NT2/D1 (cell line): Measurements from ENCODE around the gene ANKRD34A.
A peak's percentile ranks its signal among the peaks of the same experiment; 100 is the strongest.

Source experiments
- DNase-seq: peaks from one replicate; pipeline ENCODE4 v3.0.0-alpha.2; 2011; ENCODE audit warnings: low read depth, low spot score
- H3K27me3 ChIP-seq: 2 replicates; pipeline ENCODE4 v1.6.0; 2011; ENCODE audit warnings: mild to moderate bottlenecking; ENCODE audit not compliant: insufficient read length, insufficient read depth
- H3K36me3 ChIP-seq: 2 replicates; pipeline ENCODE4 v1.6.1; 2011; ENCODE audit warnings: mild to moderate bottlenecking, low read length, mixed read lengths; ENCODE audit not compliant: insufficient read depth, insufficient read length
- H3K4me1 ChIP-seq: 2 replicates; pipeline ENCODE4 v1.5.1; 2011; ENCODE audit not compliant: insufficient read depth, insufficient read length
- H3K4me3 ChIP-seq: 2 replicates; pipeline ENCODE4 v1.5.1; 2011; ENCODE audit warnings: low read depth; ENCODE audit not compliant: insufficient read length
- H3K9ac ChIP-seq: 2 replicates; pipeline ENCODE4 v1.6.0; 2011; ENCODE audit warnings: low read depth; ENCODE audit not compliant: insufficient read length
- H3K9me3 ChIP-seq: 2 replicates; pipeline ENCODE4 v1.5.1; 2011; ENCODE audit warnings: mild to moderate bottlenecking, low read length; ENCODE audit not compliant: insufficient read depth
- SUZ12 ChIP-seq: IDR thresholded peaks from 2 replicates; pipeline ENCODE4 v1.6.1; 2011; ENCODE audit not compliant: insufficient read length, insufficient read depth; ENCODE audit errors: extremely low read depth
- YY1 ChIP-seq: IDR thresholded peaks from 2 replicates; pipeline ENCODE4 v1.6.1; 2011; ENCODE audit not compliant: insufficient read length, insufficient read depth
- ZNF274 ChIP-seq: IDR thresholded peaks from 2 replicates; pipeline ENCODE4 v1.6.1; 2011; ENCODE audit warnings: mild to moderate bottlenecking, low read depth, low read length

Gene ANKRD34A

DNA sequence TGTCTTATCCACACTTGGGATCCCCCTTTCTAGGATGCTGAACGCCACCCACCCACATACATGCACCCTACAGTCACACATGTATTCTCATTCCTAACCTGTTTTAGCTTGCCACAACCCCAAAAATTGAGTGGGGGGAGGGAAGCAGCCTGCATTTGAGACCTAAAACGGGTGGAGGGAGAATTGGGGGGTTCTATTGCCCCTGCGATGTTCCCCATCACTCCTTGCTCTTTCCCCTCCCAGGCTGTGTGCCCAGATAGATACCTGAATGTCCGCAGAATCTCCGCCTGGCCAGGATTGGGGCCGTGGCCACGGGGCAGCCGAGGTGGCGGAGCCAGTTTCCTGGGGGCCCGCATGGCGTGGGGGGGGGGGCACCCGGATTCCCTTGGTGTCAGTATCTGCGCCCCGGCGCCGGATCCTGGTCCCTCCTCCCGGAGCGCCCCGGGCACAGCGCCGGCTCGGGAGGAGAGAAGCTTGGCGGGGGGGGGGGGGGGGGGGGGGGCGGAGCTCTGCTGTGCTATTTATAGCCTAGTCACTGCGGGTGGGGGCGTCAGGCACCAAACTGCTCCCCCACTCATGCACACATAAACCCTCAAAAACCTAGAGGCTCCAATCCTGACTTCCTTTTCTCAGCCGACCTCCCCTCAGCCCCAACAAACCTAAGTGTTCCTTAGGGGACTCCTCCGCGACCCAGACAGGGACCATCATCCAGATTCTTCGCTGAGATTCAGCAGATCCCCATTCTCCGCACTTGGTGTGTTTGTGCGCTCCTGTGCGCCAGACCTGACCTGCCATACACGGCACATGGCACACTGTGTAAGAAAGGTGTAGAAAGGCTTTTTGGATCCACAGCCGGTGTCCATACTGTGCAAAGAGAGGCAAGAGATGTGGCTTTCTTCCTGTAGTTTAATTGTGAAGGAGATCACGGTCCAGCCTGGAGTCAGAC is 1.9 kb downstream of the ANKRD34A start:
- no peak for DNase-seq
- TF ChIP-seq ZNF274 (no peak), SUZ12 (no peak), YY1 (no peak)
- H3K9me3 ChIP-seq, result peaks cover 8% of the 10 kb centered on the region
- peaks cover 20% of the 10 kb centered on the region for H3K4me1 ChIP-seq
- H3K36me3 ChIP-seq, result no peaks in the 10 kb centered on the region
- H3K4me3 ChIP-seq, result peak overlapping the region; percentile 80
- H3K9ac ChIP-seq, result peak overlapping the region; percentile 83
- H3K27me3 ChIP-seq, result peaks cover 75% of the 10 kb centered on the region

DNA sequence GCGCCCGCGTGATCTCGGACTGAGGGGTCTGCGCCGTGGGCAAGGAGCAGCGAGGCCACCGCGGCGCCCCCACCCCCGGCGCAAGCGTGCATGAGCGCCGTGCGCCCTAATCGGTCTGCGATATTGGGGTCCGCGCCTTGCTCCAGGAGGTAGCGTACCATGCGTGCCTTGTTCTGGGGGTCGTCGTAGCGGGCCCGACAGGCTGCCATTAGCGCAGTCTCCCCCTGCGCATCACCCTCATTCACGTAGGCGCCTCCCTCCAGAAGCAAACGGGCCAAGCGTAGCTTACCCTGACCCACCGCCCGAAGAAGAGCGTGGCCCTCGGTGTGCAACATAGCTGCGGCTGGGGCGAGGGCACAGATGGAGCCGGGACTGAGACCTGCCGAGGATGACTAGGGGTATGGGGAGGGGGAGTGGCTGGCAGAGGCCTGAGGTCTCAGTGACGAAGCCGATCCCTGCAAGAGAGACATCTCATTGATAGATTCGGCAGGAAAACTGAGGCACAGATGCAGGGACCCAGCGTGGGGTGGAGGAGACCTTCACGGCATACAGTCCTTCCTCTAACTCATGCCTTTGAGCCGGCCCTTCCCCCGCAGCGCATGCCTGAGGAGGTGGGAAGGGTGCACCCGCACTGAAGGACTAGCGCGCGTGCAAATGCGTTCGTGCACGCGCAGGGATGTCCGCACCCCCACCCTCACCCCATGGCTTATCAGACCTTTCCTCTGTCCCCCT is 2.8 kb downstream of the ANKRD34A start:
- TF ChIP-seq YY1 (no peak), SUZ12 (peak; percentile 71), ZNF274 (no peak)
- Histone ChIP-seq H3K36me3 (no peaks in the 10 kb centered on the region), H3K9ac (peak overlapping the region; percentile 83), H3K4me1 (peaks cover 20% of the 10 kb centered on the region), H3K4me3 (peak overlapping the region; percentile 80), H3K9me3 (peaks cover under 1% of the 10 kb centered on the region; the same call in 1 of the 2 replicates), H3K27me3 (peaks cover 84% of the 10 kb centered on the region)
- no peak for DNase-seq

- no peak for TF ChIP-seq ZNF274
- TF ChIP-seq YY1, result no peak
- TF ChIP-seq SUZ12, result no peak
- peaks cover 89% of the 10 kb centered on the region for H3K27me3 ChIP-seq
- DNase-seq, result no peak
- H3K9me3 ChIP-seq, result no peaks in the 10 kb centered on the region
- H3K9ac ChIP-seq, result peak overlapping the region; percentile 83
- peaks cover 20% of the 10 kb centered on the region for H3K4me1 ChIP-seq
- H3K36me3 ChIP-seq, result no peaks in the 10 kb centered on the region
- H3K4me3 ChIP-seq, result peak overlapping the region; percentile 80
Measured at GRCh38 chr1:145961109-145961424, 3.3 kb downstream of the ANKRD34A start.

DNA sequence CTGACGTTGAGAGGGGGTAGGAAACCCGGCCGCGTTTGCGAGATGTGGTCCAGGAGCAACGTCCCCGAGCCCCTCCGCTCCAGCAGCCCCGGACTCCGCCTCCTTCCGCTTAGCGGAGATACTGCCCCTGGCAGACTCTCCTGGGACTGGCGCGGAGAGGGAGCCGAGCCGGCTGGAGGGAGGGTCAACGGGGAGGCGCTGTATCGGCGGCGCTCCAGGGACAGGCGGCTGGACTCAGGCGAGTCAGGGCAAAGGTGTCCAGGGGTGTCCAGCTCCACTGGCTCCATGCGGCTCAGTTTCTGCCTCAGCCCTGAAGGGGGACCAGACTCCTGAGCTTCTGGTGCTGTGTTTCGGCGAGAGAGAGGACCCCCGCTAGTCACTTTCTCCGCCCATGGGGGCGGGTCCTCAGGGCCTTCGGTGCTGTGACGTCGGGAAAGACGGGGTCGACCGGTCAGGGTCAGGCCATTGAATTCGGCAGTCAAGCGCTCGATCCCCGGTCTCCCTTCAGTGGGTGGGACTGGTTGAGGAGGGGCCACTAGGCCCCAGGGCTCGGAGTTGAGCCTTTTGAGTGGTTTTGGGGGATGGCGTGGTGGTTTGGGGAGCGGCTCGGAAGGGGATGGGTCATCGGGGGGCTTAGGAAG is 3.8 kb downstream of the ANKRD34A start:
- Histone ChIP-seq H3K27me3 (peaks cover 93% of the 10 kb centered on the region), H3K36me3 (no peaks in the 10 kb centered on the region), H3K9me3 (no peaks in the 10 kb centered on the region), H3K4me1 (peaks cover 20% of the 10 kb centered on the region), H3K9ac (peak overlapping the region; percentile 83), H3K4me3 (peak overlapping the region; percentile 80)
- DNase-seq, result peak; percentile 75
- TF ChIP-seq ZNF274 (no peak), YY1 (no peak), SUZ12 (no peak)

- peak overlapping the region; percentile 83 for H3K9ac ChIP-seq
- H3K4me1 ChIP-seq, result peaks cover 20% of the 10 kb centered on the region
- H3K27me3 ChIP-seq, result peaks cover 93% of the 10 kb centered on the region
- no peak for DNase-seq
- peak overlapping the region; percentile 80 for H3K4me3 ChIP-seq
- TF ChIP-seq YY1, result no peak
- no peak for TF ChIP-seq ZNF274
- TF ChIP-seq SUZ12, result no peak
- H3K36me3 ChIP-seq, result no peaks in the 10 kb centered on the region
- no peaks in the 10 kb centered on the region for H3K9me3 ChIP-seq
Measured at GRCh38 chr1:145959957-145960467, 4.4 kb downstream of the ANKRD34A start.

DNA sequence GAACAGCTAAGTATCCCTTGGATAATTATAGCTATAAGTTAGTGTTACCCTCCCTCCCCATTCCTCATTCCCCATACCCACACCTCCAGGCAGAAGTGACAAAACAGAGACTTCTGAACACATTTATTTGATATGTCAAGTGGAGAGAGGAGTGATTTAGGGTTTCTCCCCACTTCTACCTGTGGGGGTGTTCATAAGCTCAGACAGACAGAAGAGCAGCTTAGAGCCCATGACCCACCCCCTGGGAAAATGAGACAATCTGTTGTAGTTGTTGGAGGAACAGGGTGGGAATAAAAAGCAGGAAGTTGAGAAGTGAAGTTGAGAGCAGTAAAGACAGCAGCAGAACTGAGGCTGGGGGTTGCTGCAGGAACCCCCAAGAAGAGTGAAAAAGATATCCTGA is 5.0 kb downstream of the ANKRD34A start:
- peaks cover 94% of the 10 kb centered on the region for H3K27me3 ChIP-seq
- peaks cover 20% of the 10 kb centered on the region for H3K4me1 ChIP-seq
- no peak overlapping the region for H3K9ac ChIP-seq
- no peaks in the 10 kb centered on the region for H3K36me3 ChIP-seq
- no peaks in the 10 kb centered on the region for H3K9me3 ChIP-seq
- H3K4me3 ChIP-seq, result no peak overlapping the region
- DNase-seq, result no peak
- TF ChIP-seq SUZ12, result no peak
- no peak for TF ChIP-seq YY1
- no peak for TF ChIP-seq ZNF274

DNA sequence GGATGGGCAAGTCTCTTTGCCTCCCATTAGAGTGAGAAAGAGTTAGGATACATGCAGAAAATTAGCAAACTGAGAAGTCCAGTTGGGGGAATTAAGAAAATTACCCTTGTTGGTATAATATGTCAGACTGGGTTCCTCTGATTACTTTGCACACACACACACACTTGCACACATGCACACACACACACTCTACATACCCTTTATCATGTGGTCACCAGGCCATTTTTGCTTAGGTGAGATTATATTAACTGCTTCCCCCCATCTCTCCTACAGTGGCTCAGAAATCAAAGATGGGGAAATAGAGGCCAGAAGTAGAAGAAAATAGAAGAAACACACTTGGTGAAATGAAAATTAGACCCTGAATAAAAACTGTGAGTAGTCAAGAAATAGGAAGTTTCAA is 5.6 kb downstream of the ANKRD34A start:
- H3K36me3 ChIP-seq, result no peaks in the 10 kb centered on the region
- DNase-seq, result no peak
- H3K9me3 ChIP-seq, result no peaks in the 10 kb centered on the region
- H3K9ac ChIP-seq, result no peak overlapping the region
- no peak for TF ChIP-seq ZNF274
- no peak for TF ChIP-seq YY1
- no peak for TF ChIP-seq SUZ12
- peaks cover 20% of the 10 kb centered on the region for H3K4me1 ChIP-seq
- peaks cover 88% of the 10 kb centered on the region for H3K27me3 ChIP-seq
- no peak overlapping the region for H3K4me3 ChIP-seq
